ENCODE data around the gene HEXIM1.

HEXIM1 gene

DNA sequence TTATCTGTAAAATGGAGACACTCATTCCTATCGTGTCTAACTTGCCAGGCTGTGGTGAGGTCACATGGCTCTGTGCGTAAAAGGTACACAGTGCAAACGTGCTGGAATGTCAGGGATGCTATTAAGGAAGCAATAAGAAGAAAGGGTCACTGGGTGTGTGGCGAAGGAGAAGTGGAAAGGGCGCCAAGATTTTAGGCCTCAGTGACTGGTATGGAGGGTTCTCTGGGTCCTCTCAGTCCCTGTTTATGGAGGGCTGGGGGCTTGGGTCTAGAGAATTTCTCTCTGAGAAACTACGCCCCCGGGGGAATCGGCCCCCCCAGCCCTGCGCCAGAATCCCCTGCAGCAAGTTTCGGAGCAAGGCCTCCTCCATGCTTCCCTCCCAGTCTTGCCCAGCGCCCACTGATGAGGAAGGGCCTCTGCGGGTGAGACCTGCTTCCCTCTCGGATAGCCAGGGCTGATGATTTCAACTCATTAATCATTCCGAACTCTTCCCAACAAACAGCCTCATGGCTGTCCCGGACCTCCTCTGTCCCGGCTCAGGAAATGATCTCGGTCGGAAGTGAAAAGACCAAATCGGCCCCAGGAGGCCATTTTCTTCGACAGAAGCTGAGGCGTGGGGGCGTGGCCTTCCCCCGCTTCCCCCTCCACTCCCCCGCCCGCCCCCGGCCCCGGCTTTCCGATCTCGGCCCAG, 1.2 kb upstream of the HEXIM1 start:
- no peak for DNase-seq (ENCODE audit: low read depth, low spot score)

DNA sequence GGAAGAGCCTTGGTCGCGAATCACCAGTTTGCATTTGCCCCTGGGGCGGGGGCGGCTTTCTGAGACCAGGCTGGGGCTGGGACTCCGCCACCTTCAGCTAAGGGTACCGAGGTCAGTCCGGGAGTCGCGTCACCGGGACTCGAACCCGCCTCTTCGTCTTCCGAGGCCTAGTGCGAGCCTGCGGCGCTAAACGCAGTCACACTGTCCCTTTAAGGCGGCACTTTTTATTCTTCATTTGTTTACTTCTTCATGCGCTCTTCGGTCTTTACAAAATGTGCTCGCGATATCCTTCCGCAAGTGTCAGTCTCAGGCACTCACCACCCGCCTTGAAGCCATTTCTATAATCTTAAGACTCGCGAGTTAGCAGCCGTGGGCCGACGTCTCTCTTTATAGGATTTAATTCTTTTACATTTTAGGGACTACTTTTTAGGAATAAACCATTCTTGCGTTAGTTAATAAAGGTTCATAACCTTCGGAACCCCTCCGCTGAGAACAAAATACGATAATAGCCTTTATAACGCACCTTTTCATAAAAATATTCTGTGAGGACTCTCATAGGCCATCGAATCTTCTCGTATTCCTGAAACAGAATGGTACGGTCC, 593 bp upstream of the HEXIM1 start:
- DNase-seq (ENCODE audit: low read depth, low spot score) = peak; percentile 54

DNA sequence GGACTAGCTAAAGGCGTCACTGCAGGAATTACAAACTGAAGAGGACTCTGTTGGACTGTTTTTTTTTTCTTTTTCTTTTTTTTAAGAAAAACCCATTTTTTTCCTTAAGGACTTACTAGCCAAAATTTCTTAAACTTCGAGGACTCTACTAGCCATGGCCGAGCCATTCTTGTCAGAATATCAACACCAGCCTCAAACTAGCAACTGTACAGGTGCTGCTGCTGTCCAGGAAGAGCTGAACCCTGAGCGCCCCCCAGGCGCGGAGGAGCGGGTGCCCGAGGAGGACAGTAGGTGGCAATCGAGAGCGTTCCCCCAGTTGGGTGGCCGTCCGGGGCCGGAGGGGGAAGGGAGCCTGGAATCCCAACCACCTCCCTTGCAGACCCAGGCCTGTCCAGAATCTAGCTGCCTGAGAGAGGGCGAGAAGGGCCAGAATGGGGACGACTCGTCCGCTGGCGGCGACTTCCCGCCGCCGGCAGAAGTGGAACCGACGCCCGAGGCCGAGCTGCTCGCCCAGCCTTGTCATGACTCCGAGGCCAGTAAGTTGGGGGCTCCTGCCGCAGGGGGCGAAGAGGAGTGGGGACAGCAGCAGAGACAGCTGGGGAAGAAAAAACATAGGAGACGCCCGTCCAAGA, 878 bp downstream of the HEXIM1 start:
- DNase-seq (ENCODE audit: low read depth, low spot score) = peak; percentile 65

DNA sequence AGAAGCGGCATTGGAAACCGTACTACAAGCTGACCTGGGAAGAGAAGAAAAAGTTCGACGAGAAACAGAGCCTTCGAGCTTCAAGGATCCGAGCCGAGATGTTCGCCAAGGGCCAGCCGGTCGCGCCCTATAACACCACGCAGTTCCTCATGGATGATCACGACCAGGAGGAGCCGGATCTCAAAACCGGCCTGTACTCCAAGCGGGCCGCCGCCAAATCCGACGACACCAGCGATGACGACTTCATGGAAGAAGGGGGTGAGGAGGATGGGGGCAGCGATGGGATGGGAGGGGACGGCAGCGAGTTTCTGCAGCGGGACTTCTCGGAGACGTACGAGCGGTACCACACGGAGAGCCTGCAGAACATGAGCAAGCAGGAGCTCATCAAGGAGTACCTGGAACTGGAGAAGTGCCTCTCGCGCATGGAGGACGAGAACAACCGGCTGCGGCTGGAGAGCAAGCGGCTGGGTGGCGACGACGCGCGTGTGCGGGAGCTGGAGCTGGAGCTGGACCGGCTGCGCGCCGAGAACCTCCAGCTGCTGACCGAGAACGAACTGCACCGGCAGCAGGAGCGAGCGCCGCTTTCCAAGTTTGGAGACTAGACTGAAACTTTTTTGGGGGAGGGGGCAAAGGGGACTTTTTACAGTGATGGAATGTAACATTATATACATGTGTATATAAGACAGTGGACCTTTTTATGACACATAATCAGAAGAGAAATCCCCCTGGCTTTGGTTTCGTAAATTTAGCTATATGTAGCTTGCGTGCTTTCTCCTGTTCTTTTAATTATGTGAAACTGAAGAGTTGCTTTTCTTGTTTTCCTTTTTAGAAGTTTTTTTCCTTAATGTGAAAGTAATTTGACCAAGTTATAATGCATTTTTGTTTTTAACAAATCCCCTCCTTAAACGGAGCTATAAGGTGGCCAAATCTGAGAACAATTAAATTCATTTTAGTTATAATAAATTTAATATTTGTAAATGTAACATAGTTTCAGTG, 1.7 kb downstream of the HEXIM1 start:
- no peak for DNase-seq (ENCODE audit: low read depth, low spot score)

DNA sequence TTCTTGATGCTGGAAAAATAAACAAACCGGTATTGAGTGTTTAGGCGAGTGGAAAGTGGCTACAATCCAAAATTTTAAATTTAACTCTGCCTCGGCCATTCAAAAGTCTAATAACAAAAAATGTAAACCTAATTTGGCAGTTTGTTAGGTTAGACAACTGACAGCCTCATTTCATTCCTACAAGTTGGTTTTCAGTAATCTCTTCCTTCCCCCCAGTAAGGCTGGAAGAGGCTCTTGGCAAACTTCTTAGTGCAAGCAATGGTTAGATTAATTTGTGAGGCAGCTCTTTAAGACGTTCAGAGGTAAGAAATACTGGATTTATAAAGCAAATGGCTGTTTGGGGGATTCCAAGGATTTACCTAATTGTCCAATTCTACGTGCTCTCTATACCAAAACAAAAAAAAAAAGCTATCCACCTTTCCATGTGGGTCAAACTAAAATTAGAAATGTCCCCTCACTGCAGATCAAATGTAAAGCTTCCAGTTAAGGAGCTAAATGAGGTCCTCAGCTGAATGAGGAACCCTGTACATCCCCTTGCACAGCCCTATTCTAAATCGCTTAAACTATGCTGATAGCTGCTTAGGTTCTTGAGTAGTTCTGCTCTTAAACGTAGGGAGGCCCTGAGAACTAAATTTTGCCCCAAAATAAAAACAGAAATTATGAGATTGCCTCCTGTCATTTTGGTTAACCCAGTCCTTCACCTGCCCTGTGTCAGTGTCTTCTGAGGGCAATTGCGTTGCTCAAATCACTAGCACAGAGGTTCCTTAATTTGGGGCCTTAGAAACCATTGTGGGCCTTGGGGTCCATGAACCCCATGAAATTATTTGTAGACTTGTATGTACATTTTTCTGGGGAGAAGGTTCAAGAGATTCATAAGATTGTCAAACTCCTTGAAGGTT, 2.9 kb downstream of the HEXIM1 start:
- no peak for DNase-seq (ENCODE audit: low read depth, low spot score)

DNA sequence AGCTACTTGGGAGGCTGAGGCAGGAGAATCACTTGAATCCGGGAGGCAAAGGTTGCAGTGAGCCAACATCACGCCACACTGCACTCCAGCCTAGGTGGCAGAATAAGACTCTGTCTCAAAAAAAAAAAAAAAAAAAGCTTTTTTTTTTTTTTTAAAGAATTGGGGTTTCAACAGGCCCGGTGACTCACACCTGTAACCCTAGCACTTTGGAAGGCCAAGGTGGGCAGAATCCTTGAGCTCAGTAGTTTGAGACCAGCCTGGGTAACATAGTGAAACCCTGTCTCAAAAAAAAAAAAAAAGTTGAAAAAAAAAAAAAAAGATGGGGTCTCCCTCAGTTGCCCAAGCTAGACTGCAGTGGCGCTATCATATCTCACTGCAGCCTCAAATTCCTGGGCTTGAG, 6.8 kb downstream of the HEXIM1 start:
- no peak for DNase-seq (ENCODE audit: low read depth, low spot score)

DNA sequence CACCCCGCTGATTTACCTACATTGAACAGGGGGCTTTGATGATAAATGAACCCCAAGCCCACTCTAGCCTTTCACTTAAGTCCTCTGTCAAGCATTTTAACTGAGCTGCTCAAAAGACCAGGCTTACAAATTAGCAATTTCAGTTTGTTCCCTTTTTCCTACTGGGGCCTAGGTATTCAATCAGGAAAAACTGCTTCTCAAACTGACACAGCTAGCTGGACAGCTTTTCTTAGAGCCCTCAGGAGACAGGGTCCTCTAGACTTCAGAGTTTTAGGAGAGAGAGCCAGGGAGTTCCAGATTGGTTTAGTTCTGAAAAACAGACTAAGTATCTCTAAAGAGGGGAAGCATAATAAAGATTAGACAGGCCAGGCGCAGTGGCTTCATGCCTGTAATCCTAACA, 7.2 kb downstream of the HEXIM1 start:
- no peak for DNase-seq (ENCODE audit: low read depth, low spot score)

DNA sequence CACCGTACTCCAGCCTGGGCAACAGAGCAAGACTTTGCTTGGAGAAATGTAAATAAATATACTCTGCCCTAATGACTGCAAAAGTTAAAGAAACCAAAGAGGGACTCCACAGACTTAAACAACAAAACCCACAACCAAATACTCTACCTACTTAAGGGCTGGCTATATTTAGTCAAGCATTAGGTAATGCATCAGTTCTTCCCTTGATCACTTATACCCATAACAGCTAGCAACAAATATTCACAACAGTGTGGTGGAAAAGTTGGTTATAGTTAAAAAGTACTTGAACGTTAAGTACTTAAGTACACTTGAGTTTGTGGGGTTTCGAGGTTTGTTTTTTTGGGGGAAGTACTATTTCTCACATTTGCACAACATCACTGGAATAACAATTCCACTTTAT, 8.0 kb downstream of the HEXIM1 start:
- no peak for DNase-seq (ENCODE audit: low read depth, low spot score)

DNA sequence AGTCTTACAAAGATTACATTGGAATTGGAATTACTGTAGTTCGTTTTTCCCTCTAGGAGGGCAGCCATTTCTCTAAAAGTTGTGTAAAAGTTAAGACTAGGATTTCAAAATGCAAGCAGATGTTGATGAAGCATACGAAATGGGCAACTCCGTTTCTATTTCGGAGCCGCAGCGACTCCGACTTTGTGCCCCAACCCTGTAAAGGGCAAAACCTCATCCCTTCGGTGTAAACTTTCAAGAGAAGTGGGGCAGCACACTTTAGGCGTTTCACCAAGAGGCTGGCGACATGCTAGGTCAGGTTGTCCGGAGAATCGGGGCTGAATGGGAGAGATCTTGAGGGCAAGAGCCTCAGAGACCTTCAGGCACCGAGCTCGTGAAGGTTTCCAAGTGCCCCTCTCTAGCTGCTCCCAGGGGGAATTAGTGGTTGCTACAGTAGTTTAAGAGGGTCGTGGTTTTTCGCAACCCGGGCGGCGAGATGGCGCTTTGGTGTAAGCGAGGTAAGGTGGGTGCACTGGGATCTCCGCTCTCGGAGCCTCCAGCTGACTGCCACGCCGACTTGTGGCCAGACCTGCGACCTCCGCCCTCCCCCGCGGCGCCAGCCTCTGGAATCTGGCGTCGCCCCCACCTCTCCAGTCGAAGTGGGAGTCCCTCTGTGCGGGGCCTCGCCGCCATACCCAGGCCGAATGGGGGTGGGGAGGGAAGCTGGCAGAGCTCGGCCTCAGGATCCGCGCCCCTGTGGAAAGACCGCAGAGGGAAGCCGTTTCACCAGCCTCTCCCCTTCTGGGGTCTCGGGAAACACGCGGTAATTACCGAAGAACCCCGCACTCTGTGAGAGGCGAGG, 12.4 kb downstream of the HEXIM1 start:
- peak; percentile 31 for DNase-seq (ENCODE audit: low read depth, low spot score)

DNA sequence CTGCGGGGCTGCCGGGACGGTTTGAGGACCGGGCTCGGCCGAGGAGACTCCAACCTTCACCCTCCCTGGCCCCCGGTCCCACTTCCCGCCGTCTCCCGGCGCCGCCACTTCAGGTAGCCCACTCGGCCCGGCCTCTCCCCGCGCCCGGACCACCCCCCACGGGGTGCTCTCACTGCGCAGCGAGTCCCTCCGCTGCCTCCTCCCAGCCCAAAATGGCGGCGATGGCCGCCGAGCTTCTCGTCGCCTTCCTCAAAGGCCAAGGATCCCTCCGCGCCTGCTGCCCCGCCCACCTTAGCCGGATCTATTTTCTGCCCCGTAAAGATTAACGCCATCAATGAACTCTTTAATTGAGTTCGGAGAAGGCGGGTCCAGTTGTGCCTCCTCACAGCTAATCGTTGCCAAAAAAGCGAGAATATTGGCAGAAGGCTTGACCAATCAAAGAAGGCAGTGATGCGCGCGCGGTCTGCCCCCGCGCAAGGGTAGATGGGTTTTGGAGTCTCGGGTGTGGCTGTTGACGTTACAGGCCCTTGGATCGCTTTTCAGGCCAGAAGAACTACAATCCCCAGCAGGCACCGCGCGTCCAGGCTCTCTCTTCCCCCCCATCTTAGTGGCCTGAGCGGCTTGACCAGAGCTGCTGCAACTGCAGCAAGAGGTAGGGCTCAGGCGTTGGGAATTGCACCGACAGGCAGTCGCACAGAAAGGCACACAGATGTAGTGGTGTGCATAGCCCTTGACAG, 13.2 kb downstream of the HEXIM1 start, which contains the start of gene HEXIM2:
HEXIM2 (plus strand) TSS at position 588 of the 737 bp plus-strand sequence. CDS start 919 bp downstream, outside the sequence.
- DNase-seq (ENCODE audit: low read depth, low spot score) = peak; percentile 99

DNA sequence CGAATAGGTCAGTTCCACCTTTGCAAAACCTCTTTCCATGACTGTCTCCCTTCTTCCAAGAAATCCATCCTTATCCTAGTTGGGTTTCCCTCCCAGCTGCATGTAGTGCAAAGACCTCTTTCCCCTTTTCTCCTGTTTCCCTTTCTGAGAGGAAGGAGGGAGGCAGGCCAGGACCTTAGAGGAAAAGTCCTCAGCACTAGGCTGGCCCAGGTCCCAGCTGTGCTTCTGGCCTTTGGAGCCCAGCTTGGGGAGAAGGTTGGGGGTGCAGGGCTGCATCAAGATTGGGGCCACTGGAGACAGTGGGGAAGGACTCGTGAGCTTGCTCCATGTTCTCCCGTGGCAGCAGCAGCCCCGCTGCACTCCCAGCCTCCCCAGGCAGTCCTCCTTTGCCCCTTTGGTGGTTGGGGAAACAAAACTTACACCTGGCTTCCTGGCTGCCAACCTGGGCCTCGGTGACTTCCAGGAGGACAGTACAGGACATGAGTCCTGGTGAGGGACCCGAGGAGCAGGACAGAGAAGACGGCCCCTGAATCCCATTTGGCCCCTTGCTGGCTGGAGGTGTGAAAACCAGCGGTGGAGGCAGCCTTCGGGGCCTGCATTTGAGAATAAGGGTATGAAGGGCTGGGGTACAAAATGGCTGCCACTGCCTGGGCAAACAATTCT, 13.9 kb downstream of the HEXIM1 start:
- DNase-seq (ENCODE audit: low read depth, low spot score) = no peak

DNA sequence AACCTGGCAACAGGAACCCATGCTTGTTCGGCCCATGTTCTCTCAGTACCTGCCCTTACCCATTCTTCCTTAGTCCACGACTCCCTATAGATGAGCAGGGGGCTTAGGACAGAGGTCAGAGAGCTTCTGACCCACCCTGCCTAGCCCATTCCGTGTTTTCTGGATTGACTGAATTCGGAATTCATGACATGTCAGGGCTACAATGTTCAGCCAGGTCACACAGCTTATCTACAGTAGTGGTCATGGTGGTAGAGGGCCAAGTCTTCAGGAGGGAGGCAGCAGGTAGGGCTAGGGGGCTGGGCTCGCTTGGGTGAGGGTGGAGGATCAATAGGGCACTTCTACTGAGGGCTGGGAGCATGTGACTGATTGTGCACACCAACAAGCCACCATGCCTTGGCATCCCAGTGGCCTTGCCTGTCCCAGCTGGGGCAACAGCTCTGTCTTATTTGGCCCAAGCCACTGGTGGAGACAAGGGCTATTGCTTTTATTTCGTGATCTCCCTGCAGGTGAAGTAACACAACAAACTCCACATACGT, 16.5 kb downstream of the HEXIM1 start:
- DNase-seq (ENCODE audit: low read depth, low spot score) = no peak

DNA sequence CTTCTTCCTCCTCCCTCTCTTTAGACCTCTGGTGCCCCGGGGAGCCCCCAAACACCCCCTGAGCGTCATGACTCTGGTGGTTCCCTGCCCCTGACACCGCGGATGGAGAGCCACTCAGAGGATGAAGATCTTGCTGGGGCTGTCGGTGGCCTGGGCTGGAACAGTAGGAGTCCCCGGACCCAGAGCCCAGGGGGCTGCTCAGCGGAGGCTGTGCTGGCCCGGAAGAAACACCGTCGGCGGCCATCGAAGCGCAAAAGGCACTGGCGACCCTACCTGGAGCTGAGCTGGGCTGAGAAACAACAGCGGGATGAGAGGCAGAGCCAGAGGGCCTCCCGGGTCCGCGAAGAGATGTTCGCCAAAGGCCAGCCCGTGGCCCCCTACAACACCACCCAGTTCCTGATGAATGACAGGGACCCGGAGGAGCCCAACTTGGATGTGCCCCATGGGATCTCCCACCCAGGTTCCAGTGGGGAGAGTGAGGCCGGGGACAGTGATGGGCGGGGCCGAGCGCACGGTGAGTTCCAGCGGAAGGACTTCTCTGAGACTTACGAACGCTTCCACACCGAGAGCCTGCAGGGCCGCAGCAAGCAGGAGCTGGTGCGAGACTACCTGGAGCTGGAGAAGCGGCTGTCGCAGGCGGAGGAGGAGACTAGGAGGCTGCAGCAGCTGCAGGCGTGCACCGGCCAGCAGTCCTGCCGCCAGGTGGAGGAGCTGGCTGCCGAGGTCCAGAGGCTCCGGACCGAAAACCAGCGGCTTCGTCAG, 20.9 kb downstream of the HEXIM1 start:
- DNase-seq (ENCODE audit: low read depth, low spot score) = no peak

DNA sequence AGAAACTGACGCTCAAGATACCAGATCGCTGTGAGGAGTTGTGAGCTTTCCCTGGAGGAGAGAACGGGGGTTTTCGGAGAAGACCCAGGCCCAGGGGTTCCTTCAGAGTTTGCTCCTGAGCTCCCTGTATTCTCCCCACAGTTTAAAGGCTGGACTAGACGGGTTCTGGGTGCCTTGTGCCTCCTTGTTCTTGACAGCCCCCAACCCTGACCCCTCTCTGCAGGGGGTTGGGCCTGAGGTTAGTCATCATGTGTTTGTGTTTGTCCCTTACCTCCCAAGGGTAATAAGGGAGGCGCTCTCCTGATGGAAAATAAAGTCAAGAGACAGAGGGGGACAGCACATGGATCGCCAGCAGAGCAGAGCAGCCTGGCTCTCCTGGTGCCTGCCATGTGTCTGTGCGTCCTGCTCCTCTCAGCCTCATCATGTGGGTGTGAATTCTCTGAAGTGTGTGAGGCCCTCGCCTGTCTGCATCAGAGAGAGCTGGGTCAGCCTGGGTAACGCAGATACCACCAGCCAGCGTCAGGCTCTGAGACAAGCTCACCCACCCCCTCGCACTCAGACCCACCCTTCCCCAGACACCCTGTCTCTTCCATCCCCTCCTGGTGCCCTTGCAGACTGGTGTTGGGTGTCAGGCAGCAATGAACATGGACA, 22.1 kb downstream of the HEXIM1 start:
- DNase-seq (ENCODE audit: low read depth, low spot score) = no peak

DNA sequence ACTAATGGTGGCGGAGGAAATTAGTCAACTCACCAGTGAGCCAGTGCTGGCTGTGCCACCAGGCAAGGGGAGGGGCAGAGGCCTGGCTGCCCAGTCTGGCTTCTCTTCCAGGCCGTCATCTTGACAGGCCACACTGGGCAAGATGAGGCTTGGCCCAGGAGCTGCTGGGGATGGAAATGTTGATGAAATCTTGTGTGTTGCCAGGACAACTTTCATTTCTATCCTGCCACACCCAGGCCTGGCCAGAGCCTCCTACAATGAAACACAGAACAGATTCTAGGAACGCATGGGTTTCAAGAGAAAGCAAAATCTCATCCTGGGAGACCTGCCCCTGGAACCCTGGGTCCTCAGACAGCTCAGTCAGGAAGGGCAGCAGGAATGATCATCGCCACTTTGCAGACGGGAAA, 22.7 kb downstream of the HEXIM1 start:
- no peak for DNase-seq (ENCODE audit: low read depth, low spot score)

DNA sequence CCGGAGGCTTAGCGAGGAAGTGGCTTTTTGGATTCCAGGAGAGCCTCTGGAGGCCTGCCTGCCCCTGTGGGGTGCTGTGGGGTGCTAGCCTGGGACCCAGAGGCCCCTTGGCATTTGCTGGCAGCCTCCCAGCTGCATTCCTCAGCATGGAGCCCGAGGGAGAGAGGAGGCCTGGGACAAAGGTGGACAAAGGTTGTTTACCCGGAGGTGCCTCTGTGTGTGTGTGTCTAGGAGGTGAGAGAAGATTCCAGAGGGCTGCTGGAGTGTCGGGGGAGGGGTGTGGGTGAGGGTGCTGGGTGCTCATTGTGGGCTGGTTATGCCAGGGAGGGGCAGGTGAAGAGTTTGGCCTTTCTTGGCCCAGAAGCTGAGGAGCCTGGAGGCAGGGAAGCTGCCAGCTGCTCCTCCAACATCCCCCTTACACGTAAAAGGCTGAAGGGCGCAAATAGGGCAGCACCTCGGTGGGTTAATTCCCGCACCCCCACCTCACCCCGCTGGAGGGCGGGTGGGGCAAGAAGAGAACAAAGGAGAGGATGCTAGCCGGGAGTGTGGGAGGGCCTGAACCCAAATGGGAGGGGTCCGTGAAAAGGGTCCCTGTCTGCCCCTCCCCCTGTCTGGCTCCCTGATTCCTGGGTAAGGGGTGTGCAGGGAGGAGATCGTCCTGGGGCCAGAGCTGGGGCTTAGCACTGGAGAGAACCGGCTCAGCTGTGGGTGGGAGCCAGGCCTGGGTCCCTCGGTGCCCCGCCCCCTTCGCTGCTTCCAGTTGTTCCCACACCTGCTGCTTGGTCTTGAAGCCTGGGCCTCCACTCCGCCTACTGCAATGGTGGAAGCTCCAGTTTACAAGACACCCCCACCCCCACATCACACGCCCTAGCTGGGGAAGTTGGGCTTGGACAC, 23.3 kb downstream of the HEXIM1 start:
- DNase-seq (ENCODE audit: low read depth, low spot score) = no peak
